Stimulated activated CD4-positive, alpha-beta T cell treated with anti-CD3 and anti-CD28 coated beads, Interleukin-12 subunit alpha, Interleukin-12 subunit beta, amount 100 ng/mL, for 4 hours (primary cell): ENCODE data around the gene UBXN11.
"Not testable (repeated sequence)": the region's sequence is repeated elsewhere in the genome, so short reads cannot be mapped to it uniquely, and the experiment has no call there.

Experiments
- DNase-seq: peaks from one replicate; pipeline ENCODE4 v3.0.0-alpha.2; 2020

Gene UBXN11

DNA sequence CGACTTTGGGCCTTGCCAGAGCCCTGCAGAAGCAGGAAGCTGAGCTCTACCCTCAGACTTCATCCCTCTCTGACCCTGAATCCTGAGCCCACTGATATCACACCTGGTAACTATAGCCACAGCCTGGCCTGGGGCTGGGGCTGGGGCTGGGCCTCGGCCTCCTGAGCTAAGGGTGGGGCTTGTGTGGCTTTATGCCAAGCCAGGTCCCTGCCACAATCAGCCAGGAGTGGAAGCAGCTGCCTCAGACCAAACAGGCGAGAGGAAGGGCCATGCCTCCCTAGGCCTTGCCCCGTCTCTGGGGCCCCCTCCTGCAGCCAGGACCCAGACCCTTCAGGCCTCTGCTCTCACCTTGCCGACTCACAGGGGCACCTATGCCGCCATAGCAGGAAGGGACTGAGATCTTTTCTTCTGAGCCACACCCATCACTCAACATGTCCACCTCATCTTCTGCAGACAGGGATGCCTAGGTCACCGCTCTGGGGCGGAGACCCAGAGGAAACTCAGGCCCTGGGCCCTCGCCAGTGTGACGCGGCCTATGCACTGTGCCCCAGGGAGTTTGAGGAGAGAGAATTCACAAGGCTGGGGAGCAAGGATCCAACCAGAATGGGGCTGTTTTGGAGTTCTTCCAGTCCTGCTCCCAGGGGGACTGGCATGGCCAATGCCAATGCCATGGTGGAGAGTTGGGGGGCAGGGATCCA is 5.7 kb downstream of the UBXN11 start:
- DNase-seq: no peak

DNA sequence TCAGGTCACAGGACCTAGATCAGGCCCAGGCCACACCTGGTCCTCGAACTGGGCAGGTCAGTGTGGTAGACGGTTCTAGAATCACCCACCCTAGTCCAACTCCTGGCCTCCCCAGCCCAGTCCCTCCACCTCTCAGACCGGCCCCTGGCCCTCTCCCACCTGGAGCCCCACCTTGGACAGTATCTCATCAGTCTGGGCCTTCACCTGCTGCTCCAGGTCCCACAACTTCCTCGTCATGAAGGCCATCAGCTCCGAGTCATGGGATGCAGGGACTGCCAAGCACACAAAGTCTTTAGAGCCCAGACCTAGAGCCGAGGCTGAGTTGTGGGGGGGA is 8.7 kb downstream of the UBXN11 start:
- no peak for DNase-seq

DNA sequence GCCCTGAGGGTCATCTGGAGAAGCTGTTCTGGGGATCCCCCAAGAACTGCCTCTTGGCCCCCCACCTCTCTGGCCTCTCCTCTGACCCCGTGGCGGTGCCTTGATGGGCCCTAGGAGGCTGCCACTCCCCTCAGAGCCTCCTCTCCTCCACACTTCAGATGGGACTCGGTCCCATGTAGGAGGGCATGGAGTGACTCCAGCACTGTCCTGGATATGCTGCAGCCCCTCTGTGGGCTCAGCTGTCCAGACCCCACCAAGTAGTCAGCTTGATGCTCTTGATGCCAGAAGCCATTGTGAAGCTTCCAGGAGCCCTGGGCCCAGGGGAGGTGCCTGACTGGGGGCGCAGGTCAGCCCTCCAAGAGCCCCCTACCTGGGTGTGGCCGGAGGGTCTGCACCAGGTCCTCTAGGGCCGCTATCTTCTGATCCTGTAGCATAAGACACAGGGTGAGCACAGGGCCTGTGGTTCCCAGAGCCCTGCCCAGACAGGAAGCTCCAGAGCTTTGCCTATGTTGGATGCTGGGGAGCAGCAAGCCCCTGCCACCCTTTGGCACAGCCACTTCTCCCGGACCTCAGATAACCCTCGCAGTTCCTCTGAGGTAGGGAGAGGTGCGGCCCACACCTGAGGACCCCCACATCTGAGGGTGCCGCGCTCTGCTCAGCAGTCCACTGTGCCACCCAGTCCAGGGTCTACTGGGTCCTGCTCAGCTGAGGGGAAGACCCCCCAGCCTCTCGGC is 9.2 kb downstream of the UBXN11 start:
- DNase-seq: no peak

DNA sequence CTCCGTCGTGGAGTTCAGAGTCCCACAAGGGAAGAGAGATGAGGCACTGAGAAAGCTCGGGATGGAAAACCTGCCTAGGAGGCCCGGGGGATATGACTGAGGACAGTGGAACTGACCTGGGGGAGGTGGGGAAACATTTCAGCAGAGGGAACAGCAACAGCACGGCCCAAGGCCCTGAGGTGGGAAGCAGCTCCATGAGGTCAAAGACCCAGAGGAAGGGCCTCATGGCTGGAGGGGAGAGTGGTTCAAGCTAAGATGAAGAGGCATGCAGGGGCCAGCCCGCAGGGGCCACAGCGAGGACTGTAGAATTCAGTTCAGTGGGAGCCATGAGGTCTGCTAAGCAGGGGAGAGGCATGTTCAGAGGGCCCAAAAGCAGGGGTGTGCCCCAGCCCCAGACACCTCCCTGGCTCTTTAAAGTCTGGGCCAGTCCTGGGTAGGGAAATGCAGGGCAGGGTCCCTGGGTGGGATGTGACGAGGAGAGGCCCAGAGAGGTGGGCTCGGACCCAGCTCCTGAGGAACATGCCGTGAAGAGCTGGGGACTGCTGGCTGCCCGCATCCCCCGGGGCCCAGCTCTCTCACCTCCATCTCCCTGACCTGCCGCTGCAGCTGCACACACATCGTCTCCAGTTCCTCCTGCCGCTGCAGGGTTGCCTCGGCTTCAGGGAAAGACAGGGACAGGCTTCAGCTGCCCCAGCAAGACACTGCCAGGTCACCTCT is 9.9 kb downstream of the UBXN11 start:
- DNase-seq: no peak

DNA sequence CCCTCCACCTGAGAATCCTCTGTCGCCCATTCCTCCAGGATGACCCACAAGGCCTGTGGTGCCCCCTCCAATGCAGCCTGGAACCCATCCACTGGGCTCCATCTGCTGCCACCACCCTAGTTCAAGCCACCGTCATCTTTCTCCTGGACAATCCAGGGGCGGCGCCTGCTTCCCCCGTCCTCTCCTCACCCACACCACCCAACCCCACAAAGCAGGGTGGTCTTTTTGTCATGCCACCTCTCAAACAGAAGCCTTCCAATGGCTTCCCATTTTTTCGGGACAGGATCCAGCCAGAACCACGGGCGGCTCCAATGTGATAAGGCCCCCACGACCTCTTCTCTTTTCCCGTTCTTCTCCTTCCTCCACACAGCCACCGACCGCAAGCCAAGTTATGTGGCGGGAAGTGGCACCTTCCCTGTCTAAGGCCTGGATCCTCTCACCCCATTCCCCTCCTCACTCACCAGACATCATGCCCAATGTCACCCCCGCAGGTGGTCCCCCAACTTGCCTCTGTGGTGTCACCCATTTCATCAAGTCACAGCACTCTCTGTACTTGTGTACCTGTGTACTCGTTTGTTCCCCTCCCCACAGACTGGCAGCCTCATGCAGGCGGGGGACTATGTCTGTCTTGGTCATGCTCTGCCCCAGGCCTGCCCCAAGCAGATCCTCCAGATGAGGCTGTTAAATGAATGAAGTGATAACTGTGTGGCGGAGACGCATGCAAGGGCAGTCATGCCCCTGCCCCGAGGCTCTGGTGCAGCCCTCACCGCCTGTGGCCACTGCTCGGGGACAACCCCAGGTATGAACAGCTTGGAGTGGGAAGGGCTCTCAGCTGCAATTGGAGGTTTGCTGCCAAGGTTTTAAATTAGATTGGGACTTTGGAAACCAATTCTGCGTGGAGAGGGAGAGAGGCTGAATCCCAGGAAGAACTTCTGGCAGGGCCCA is 11.0 kb downstream of the UBXN11 start:
- DNase-seq: no peak

DNA sequence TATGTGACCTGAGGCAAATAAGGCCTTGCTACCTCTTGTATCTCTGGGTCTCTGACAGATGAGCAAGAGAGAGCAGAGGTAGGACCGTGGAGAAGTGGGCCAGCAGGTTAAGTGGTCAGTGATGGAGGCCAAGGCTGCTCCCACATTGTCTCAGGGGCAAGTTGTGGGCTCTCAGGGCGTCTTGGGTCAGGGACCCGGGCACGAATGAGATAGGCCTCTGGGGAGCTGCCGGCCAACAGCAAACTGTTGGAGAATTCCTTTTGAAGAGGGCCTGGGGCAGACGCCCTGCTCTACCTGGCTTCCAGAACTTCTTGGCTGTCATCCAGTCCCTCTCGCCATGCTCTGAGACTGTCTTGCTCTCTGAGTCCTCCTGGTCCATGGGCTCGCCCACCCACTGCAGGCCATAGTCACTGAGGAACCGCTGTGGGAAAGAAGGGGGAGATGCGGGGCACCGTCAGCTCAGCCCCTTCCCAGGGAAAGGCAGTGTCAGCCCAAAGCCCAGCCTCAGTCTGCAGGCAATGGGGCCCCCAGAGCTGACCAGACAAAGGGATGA is 12.4 kb downstream of the UBXN11 start:
- DNase-seq: no peak

DNA sequence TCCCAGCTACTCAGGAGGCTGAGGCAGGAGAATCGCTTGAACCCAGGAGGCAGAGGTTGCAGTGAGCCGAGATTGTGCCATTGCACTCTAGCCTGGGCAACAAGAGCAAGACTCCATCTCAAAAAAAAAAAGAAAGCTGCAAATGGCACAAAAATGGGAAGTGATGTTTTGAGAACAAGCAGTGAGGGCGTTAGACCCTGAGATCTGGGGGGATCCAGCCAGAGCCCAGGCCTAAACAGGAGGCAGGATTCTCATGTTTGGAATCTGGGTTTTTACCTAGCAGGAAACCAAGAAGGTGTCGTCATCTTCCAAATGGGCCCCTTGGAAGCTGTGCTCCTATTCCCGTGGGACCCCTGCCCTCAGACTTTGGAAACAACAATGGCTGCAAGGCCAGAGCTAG is 13.7 kb downstream of the UBXN11 start:
- DNase-seq: not testable (repeated sequence)

DNA sequence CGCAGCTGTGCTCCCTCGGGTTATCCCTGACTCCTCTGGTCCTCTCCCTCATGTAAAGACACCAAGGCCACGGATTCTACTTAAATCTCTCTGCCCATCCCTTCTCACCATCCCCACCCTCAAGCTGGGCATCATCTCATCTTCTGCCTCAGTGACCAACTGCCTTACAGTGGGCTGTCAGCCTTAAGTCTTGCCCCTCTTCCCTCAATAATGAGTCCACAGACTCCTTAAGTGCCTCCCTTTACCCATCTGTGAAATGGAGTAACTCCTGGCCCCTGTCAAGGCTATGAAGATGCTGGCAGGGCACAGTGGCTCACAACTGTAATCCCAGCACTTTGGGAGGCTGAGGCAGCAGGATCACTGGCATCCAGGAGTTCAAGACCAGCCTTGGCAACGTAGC is 14.5 kb downstream of the UBXN11 start:
- no peak for DNase-seq

DNA sequence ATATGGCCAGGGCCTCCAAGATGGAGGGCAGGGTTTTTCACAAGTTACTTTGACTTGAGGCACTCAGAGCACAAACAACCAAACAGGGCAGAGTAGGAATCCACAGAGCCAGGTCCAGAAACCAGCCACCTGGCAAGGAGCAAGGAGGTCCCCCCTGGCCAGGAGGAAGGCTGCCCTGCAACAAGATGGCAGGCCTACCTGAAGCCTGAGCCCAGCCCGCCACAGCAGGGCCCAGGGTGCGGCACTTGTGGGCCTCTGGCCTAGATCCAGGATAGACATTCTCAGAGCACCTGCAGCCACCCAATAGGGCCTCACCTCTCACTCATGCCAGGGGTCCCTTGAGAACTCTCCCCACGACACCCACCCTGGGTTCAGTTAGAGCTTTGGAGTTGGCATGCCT is 15.0 kb downstream of the UBXN11 start:
- DNase-seq: no peak

DNA sequence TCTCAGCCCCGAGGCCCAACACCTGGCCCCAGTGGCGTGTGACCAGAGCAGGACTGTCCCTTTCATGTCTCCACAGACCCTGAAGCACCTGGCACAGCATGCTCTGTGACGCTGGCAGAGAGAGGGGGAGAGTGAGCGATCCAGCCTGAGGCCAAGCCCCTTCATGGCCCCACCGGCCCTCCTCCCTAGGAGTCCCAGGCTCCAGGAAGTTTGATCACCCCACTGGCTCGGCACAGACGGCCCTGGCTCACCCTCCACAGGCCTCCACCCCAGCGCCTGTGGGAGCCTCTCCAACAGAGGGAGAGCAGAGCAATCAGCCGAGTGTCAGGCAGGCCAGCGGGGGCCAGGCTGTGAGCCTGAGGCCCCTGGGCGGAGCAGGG is 15.6 kb downstream of the UBXN11 start:
- no peak for DNase-seq

DNA sequence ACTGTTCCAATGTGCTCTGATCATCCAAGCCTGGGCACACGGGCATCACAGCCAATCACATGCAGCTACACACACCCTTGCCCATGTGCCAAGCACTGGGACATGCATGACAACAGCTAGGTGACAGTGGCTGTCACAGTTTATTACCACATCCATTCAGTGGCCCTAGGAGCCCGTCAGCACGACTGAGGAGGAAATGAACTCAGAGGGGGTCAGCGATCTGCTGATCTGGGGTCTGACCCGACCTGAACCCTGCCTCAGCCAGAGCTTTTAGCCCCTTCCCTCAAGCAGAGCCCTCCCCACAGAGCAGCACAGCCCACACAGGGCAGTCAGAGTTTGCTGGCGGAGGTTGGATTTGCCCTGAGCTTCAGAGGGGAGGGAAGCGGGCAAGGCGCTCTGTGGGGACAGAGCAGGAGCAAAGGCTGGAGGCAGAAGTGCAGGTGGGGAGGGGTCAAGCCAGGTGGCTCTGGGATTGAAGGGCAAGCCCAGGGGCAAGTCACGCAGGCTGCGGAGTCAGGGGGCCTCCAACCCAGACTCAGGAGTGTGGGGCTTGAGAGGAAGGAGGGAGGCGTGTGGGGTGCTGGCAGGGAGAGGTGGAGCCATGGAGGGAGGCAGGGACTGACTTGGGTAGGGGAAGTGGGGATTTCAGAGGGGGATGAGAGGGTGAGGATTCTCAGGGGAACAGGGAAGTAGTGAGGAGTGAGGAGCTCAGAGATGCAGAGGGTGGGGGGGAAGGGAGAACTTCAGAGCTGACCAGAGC is 16.1 kb downstream of the UBXN11 start:
- no peak for DNase-seq

DNA sequence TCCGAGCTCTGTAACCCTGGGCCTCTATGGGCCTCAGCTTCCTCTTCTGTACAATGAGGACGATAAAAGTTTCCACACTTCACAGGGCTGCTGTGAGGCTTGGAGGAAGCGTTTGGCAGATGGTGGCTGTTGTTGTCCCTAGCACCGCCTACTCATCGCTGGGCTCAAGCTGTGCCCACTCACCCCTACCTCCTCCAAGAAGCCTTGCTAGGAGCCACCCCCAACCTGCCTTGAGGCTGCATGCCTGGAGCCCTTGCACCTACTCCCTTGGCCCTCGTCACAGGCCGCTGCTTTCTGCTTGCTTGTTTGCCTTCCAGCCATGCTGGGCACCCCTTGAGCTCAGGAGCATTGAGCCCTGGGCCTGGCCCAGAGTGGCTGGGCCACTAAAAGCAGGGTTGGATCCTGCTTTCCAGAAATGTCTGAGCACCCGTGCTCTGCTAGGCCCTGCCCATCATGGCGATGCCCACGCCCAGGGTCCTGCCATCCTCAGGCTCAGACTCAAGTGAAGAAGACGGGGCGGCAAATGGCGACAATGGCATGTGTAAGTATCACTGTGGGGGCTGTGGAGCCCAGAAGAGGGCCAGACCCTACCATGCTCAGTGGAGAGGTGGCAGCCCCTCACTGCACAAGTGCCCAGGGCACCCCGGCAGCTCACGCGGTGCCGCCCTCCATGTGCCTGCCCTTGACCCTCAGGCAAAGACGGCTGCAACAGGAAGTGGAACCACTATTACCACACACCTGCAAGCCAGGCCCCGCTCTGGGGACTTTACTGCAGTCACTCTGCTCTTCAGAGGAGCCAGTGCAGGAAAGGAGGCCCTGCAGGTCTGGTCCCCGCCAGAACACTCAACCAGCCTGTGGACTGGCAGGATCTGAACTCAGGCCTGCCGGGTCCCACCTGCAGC is 17.0 kb downstream of the UBXN11 start:
- DNase-seq: no peak

DNA sequence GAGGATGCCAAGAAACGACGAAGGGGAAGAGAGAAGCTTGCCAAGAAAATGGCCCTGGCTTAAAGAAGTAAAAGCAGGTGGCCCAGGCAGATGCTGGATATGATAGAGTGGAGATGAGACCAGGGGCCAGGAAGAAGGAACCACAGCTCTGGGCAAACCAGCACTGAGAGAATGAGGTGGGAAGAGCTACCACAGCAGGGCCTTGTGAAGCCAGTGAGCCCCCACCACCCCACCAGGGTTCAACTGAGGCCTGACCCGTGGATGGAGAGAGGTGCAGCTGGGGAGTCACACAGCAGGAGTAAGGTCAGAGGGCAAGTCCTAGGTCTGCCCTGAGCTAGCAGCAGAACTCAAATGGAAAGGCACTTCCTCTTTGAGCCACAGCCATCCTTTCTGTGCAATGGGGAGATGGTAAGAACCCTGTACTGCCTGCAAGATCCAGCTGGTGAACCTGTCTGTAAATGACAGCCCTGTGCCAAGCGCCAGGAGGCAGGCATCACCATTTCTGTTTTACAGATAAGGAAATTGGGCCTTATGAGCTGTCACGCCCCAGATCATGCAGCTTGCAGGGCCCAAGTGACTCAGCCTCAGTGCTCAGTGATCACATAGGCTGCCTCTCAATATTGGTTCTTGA is 18.0 kb downstream of the UBXN11 start:
- DNase-seq: peak; percentile 61

DNA sequence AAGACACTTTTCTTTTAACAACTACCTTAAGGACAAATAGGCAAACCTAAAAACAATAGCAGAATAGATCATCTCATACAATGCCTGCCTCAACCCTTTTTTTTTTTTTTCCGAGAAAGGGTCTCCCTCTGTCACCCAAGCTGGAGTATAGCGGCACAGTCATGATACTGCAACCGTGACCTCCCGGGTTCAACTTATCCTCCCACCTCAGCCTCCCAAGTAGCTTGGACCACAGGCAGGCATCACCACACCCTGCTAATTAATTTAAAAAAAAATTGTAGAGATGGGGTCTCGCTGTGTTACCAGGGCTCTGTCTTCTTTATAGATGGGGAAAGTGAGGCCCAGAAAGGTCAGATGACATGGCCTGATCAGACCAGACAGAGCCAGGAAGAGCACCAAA is 18.6 kb downstream of the UBXN11 start:
- no peak for DNase-seq

DNA sequence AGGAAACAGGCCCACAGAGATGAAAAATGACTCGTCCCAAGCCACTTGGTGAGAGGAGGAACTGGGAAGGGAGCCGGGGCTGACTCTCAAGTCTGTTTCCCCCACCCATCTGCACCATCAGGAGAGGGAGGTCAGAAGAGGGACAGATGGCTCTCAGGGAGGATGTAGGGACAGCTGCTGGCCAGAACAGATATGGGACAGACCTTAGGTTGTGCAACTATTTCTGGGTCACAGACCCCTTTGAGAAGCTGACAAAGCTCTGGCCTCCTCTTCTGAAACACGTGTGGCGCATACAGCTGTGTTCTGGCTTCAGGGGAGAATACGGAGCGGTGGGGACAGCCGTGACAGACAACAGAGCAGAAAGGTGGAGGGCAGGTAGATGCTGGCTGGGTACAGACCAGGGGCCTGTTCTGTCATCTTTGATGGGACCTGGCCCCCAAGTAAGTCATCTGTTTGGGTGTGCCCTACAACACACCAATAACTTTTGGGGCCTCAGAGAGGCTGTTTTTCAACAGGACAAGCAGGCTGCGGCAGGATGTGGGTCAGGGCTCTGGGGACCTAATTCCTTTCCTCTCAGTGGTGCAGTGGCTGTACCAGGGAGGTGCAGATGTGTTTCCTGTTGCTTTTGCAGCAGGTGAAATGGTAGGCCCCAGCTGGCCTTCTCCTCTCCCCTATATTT is 19.3 kb downstream of the UBXN11 start:
- no peak for DNase-seq

DNA sequence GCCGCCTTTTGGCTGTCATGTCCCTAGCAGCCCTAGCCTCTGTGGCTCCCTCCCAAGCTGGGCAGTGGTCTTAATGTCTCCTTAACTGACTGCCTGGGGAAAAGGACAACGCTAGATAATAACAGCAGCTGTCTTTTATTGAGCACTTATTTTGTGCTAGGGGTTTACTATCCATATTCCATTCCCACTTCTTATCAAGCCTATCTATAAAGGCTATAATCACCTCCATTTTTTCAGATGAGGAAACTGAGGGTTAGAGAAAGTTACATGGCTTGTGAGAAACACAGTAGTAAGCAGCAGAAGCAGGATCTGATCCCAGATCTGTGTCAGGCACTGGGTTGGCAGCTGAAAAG is 20.4 kb downstream of the UBXN11 start:
- no peak for DNase-seq

DNA sequence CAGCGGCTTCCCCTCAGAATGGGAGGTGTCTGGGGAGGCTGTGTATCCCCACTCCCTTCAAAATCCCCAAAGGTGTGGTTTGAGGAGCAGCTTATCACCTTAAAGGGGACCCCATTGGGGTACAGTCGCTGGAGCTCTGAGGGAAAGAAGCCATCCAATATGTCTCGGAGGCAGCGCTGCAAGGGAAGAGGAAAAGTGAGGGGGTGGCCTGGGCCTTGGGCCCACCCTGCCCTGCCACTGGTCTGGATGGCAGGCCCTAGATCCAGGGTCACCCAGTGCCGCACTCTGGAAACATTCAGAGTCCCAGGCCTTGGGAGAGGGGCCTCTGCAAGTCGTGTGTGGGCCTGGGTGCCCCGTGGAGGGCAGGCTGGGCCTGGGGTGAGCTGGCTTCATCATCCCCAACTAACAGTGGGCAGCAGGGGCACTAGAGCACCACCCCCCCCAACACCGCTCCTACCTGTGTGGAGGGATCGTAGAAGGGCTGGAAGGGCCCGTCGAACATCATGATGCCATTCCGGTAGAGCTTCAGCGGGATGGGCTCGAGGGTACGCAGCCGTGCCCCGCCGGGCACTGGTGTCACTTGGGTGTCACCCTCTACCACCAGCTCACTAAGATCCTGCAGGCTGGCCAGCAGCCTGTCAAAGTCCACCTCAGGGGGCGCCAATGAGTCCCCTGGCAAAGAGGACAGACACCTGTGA is 20.9 kb downstream of the UBXN11 start:
- no peak for DNase-seq

DNA sequence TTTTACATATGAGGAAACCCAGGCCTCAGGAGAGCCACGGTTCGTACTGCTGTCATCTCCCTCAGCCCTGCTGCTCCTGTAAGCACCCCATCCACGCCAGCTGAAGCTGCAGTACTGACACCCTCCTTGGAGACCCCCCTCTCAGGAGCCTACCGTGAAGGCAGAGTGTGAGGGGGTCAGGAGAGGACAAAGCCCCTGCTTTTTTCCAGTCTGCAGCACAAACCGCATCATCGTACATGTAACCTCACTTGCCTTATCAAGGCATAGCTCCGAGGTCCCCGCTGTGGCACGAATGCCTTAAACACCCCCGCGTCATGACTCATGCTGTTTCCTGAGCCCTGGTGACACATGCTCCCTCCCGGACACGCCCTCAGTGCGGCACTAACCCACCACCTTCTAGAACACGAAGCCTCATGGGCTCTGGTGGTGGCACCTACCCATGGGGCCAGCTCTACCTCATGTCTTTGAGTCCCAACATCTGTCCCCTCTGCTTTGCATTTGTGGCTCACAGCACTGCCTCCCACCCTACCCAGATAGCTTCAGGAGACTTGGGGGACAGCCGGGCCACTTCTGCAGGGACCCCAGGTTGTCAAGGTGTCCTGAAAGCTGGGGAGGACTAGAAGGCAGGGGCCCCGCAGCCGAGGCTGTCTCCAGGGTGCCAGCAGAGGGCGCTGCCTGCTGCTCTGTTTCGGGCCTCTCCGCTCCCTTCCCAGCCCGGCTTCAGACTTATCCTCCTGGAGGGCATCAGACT is 21.7 kb downstream of the UBXN11 start:
- peak; percentile 93 for DNase-seq
